Subcutaneous adipose tissue (tissue), 4 donors: Measurements from ENCODE around the gene CPSF4. TPM values are rescaled to one million over a fixed set of nuclear protein-coding genes. Genes with fewer than 3 reads are reported as not detected.

Experiments used
- CTCF ChIP-seq: fragments of 450-650 bp; IDR thresholded peaks from one replicate; pipeline ENCODE4 v1.5.1; 2016; ENCODE audit warnings: low read depth, mild to moderate bottlenecking, control low read depth, antibody characterized with exemption, moderate library complexity
- total RNA-seq, 4 donors: library from RNA; depleted of rRNA; stranded (reverse); fragments of >200 nt; gene quantifications; one replicate each; pipeline ENCODE4 v1.1.0, GENCODE V29; 2016

CPSF4 gene
- total RNA-seq, 4 donors from 2014 or later: 23.2 to 60.7 (median 26.6) TPM

GRCh38 chr7:99499371-99499720 lies 60.6 kb downstream of the CPSF4 start:
- no peak for TF ChIP-seq CTCF

DNA sequence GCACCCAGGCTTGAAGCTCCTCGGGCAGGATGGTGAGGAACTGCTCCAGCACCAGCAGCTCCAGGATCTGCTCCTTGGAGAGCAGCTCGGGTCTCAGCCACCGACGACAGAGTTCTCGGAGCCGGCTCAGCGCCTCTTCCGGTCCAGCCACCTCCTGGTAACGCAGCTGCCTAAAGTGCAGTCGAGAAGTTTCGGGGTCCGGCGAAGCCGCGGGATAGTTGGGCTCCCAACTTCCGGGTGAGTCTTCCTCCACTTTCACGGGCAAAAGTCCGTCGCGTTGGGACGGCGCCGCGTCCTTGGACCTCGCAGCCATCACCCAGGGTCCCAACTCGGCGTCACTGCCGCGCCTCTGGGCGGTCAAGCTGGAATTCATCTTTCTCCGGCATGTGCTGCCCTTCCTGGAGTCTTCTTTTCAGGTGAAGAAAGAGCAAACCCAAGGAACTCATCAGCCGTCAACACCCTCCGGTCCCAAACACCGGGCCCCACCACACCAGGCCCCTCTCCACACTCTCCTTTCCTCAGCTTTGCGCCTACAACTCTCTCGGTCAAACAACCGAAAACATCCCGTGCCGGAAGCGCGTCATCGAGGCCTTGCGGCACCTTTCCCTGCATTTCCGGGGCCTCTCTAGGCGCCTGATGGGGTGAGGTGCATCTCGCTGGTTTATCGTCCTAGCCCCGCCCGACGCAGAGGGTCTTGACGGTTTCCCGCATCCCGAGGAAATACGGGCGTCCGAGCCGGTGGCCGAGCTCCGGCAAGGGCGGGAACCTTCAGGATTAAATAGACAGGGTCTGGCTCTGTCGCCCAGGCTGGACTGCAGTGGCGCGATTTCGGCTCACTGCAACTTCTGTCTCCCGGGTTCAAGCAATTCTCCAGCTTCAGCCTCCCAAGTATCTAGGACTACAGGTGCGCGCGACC lies 61.2 kb downstream of the CPSF4 start, which contains the start of gene ZNF394:
TSS of gene ZNF394 (minus strand) at position 561 of the 916 bp plus-strand sequence. CDS start at position 373, 188 bp downstream.
- TF ChIP-seq CTCF: no peak

DNA sequence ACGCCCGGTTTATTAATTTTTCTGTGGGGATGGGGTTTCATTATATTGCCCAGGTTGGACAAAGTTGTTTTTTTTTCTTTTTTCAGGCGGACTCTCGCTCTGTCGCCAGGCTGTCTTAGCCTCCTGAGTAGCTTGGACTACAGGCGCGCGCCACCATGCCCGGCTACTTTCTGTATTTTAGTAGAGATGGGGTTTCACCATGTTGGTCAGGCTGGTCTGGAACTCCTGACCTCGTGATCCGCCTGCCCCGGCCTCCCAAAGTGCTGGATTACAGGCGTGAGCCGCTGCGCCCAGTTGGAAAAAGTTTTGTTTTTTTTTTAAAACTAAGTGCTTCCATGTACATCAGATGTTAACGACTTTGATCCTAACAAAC lies 61.9 kb downstream of the CPSF4 start:
- no peak for TF ChIP-seq CTCF

DNA sequence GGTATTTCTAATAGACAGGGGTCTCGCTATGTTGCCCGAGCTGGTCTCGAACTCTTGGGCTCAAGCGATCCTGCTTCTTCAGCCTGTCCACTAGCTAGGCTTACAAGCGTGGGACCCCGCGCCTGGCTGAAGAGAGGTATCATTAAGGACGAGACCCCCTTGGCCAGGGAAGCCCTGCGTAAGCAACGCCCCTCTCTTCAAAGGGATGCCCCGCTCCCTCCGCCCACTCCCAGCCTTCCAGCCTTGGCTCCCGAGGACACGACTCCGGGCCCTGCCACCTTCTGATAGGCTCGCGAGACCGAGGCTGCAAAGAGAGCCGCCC lies 65.5 kb downstream of the CPSF4 start:
- TF ChIP-seq CTCF: no peak

DNA sequence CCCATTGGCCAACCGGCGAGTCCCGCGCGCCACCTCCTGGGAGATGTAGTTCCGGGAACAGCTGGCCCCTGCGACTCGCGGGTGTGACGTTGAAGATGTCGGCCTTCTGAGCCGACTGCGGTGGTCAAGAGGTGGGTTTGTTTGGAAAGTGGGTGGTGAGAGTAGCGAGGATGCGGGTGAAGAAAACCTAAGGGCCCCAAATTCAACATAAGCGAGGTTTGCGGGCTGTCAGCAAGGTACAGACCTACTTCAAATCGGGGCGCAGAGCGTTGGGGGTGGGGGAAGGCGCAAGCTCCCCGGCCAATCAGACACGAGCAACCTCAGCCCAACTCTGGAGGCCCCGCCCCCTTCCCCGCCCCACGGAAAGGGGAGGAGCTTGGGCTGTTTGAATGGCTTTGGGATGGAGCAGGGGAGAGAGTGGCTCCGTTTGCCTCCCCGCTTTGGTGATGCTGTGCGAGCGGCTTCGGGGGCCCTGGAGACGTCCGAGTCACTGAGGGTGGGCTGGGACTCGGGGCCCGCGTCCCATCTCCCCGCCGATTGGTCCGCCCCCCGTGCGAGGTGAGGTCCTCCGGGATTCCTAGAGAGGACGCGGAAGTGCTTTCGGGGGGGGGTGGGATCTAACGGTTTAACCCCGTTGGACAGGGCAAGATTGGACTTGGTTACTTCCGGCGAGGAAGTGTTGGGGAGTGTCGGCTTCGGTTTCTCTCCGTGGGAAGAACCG lies 66.0 kb downstream of the CPSF4 start, which contains the start of gene ZKSCAN5:
TSS of gene ZKSCAN5 (plus strand) at position 60 of the 721 bp plus-strand sequence. CDS start 1,383 bp downstream, outside the sequence.
- TF ChIP-seq CTCF: no peak

DNA sequence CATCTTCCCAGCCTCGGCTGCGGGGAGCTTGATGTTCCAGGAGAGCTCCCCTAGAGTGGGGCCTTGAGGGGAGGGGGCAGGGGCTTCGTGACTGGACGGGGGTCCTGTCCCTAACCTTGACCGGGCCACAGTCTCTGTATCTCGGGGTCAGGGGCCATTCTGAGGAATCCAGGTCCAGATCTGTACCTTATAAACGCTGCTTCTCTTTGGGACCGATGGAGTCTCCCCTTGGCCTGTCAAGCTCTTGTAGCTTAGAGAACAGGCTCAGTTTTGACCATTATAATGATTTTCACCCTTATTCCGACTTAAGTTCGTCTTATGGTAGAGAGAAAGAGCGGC lies 66.5 kb downstream of the CPSF4 start:
- no peak for TF ChIP-seq CTCF

Other genes starting within 250 kb of the CPSF4 start
- not detected for gene KPNA7, start 230.8 kb upstream of the CPSF4 start, total RNA-seq
- gene MYH16, start 166.1 kb upstream of the CPSF4 start, total RNA-seq: not detected
- gene ARPC1A, start 113.0 kb upstream of the CPSF4 start, total RNA-seq: 100 to 1,000 TPM in 3 of 4 donors, 10 to 100 TPM in 1; 87.2 to 152 (median 113) TPM
- gene ARPC1B, start 64.2 kb upstream of the CPSF4 start, total RNA-seq: 100 to 1,000 TPM; 133 to 364 (median 178) TPM
- 10 to 100 TPM; 34.6 to 88.5 (median 62.6) TPM for gene PDAP1, start 30.3 kb upstream of the CPSF4 start, total RNA-seq
- 10 to 100 TPM; 55.5 to 89.0 (median 66.0) TPM for gene BUD31, start 30.0 kb upstream of the CPSF4 start, total RNA-seq
- gene PTCD1, start 145 bp upstream of the CPSF4 start, total RNA-seq: 10 to 100 TPM in 1 of 4 donors, 1 to 10 TPM in 3; 3.7 to 11.9 (median 5.3) TPM
- 100 to 1,000 TPM; 546 to 724 (median 624) TPM for gene ATP5MF, start 27.2 kb downstream of the CPSF4 start, total RNA-seq
- gene ZNF789, start 33.9 kb downstream of the CPSF4 start, total RNA-seq: 1 to 10 TPM; 4.5 to 7.3 (median 5.9) TPM
- 10 to 100 TPM; 24.6 to 42.2 (median 32.0) TPM for gene ZNF394, start 61.3 kb downstream of the CPSF4 start, total RNA-seq
- gene ZKSCAN5, start 65.7 kb downstream of the CPSF4 start, total RNA-seq: 1 to 10 TPM; 7.0 to 10.0 (median 8.7) TPM
- 1 to 10 TPM; 4.0 to 9.5 (median 6.0) TPM for gene FAM200A, start 113.2 kb downstream of the CPSF4 start, total RNA-seq
- 100 to 1,000 TPM in 3 of 4 donors, 10 to 100 TPM in 1; 96.0 to 128 (median 108) TPM for gene ZNF655, start 119.7 kb downstream of the CPSF4 start, total RNA-seq
- 1 to 10 TPM; 1.1 to 4.0 (median 1.2) TPM for gene TMEM225B, start 159.3 kb downstream of the CPSF4 start, total RNA-seq
- gene ZSCAN25, start 178.0 kb downstream of the CPSF4 start, total RNA-seq: 10 to 100 TPM; 10.7 to 17.1 (median 13.2) TPM
- gene CYP3A5, start 241.1 kb downstream of the CPSF4 start, total RNA-seq: 100 to 1,000 TPM in 2 of 4 donors, 10 to 100 TPM in 1, under 1 TPM in 1; 0.88 to 191 (median 58.1) TPM